ENCODE measurements around the gene AGPAT1.

DNA sequence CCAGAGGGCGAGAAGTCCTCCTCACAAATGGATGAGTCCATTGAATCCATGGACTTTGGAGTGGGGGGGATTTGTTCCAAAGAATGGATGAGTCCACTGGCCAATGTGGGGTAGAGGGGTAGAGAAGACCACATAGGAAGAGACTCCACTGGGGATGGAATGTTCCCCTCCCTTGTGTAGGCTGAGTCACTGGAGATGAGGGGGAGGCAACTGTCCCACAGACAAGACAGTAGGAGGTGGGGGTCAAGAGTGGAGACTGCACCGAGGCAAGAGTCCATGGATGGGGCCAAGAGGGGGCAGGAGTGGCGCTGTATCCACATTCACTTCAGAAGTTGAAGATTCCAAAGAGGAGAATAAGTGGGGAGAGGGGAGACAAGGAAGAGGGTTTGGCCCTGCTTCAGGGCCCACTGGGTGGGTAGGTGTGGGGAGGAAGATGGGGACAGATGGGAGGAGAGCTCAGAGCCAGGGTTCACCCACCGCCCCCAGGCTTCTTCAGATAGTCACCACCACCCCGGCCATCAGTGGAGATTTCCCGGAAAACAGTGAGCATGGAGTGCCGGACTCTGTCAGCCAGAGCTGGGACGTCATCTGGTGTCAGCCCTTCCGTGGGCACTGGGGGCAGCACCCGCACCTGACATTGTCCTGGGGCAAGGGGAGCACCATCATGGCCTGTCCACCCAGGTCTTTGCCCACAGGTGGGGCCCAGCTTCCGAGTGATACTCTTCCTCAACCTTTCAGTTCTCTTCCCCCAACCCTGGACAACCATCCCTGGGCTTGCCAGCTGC, 6.9 kb downstream of the AGPAT1 start:
- TF ChIP-seq, protein P1, sequence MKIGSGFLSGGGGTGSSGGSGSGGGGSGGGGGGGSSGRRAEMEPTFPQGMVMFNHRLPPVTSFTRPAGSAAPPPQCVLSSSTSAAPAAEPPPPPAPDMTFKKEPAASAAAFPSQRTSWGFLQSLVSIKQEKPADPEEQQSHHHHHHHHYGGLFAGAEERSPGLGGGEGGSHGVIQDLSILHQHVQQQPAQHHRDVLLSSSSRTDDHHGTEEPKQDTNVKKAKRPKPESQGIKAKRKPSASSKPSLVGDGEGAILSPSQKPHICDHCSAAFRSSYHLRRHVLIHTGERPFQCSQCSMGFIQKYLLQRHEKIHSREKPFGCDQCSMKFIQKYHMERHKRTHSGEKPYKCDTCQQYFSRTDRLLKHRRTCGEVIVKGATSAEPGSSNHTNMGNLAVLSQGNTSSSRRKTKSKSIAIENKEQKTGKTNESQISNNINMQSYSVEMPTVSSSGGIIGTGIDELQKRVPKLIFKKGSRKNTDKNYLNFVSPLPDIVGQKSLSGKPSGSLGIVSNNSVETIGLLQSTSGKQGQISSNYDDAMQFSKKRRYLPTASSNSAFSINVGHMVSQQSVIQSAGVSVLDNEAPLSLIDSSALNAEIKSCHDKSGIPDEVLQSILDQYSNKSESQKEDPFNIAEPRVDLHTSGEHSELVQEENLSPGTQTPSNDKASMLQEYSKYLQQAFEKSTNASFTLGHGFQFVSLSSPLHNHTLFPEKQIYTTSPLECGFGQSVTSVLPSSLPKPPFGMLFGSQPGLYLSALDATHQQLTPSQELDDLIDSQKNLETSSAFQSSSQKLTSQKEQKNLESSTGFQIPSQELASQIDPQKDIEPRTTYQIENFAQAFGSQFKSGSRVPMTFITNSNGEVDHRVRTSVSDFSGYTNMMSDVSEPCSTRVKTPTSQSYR (CRISPR knock-in tag; IDR thresholded peaks at IDR 0.05) = no peak
- TF ChIP-seq, protein P2, sequence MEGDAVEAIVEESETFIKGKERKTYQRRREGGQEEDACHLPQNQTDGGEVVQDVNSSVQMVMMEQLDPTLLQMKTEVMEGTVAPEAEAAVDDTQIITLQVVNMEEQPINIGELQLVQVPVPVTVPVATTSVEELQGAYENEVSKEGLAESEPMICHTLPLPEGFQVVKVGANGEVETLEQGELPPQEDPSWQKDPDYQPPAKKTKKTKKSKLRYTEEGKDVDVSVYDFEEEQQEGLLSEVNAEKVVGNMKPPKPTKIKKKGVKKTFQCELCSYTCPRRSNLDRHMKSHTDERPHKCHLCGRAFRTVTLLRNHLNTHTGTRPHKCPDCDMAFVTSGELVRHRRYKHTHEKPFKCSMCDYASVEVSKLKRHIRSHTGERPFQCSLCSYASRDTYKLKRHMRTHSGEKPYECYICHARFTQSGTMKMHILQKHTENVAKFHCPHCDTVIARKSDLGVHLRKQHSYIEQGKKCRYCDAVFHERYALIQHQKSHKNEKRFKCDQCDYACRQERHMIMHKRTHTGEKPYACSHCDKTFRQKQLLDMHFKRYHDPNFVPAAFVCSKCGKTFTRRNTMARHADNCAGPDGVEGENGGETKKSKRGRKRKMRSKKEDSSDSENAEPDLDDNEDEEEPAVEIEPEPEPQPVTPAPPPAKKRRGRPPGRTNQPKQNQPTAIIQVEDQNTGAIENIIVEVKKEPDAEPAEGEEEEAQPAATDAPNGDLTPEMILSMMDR (IDR thresholded peaks at IDR 0.05) = no peak
- no peak for TF ChIP-seq TCF7 (CRISPR knock-in tag; IDR thresholded peaks at IDR 0.05; ENCODE audit: low read depth)
- TF ChIP-seq SMAD4 (CRISPR knock-in tag; IDR thresholded peaks at IDR 0.05) = no peak
- TF ChIP-seq SMAD3 (CRISPR knock-in tag; IDR thresholded peaks at IDR 0.05; ENCODE audit: borderline replicate concordance) = no peak
- TF ChIP-seq CREM (CRISPR knock-in tag; IDR thresholded peaks at IDR 0.05) = no peak
- no peak for TF ChIP-seq ZNF396 (CRISPR knock-in tag; IDR thresholded peaks at IDR 0.05; ENCODE audit: borderline replicate concordance)
- TF ChIP-seq, protein P3, sequence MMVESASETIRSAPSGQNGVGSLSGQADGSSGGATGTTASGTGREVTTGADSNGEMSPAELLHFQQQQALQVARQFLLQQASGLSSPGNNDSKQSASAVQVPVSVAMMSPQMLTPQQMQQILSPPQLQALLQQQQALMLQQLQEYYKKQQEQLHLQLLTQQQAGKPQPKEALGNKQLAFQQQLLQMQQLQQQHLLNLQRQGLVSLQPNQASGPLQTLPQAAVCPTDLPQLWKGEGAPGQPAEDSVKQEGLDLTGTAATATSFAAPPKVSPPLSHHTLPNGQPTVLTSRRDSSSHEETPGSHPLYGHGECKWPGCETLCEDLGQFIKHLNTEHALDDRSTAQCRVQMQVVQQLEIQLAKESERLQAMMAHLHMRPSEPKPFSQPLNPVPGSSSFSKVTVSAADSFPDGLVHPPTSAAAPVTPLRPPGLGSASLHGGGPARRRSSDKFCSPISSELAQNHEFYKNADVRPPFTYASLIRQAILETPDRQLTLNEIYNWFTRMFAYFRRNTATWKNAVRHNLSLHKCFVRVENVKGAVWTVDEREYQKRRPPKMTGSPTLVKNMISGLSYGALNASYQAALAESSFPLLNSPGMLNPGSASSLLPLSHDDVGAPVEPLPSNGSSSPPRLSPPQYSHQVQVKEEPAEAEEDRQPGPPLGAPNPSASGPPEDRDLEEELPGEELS (CRISPR knock-in tag; IDR thresholded peaks at IDR 0.05) = no peak
- TF ChIP-seq, protein P4, sequence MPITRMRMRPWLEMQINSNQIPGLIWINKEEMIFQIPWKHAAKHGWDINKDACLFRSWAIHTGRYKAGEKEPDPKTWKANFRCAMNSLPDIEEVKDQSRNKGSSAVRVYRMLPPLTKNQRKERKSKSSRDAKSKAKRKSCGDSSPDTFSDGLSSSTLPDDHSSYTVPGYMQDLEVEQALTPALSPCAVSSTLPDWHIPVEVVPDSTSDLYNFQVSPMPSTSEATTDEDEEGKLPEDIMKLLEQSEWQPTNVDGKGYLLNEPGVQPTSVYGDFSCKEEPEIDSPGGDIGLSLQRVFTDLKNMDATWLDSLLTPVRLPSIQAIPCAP (CRISPR knock-in tag; IDR thresholded peaks at IDR 0.05) = no peak
- no peak for TF ChIP-seq ESRRA (CRISPR knock-in tag; IDR thresholded peaks at IDR 0.05; ENCODE audit: borderline replicate concordance)

All from WTC11 (cell line).